Rectal smooth muscle tissue (tissue), 1 donor: Measurements from ENCODE around the gene ZCCHC17.

Source experiments
- H3K27ac ChIP-seq: one replicate; pipeline ENCODE4 v1.7.0; 2013; ENCODE audit warnings: low read depth, low read length, inconsistent platforms
- H3K27me3 ChIP-seq: one replicate; pipeline ENCODE4 v1.7.0; 2013; ENCODE audit warnings: low read length; ENCODE audit not compliant: control insufficient read depth, insufficient read depth
- H3K36me3 ChIP-seq: one replicate; pipeline ENCODE4 v1.7.0; 2013; ENCODE audit warnings: low read length; ENCODE audit not compliant: control insufficient read depth, insufficient read depth
- H3K4me1 ChIP-seq: one replicate; pipeline ENCODE4 v1.7.0; 2013; ENCODE audit warnings: low read length; ENCODE audit not compliant: control insufficient read depth, insufficient read depth
- H3K4me3 ChIP-seq: one replicate; pipeline ENCODE4 v1.7.0; 2013; ENCODE audit warnings: low read length
- H3K9ac ChIP-seq: one replicate; pipeline ENCODE4 v1.7.0; 2013; ENCODE audit warnings: low read length

The ZCCHC17 gene

DNA sequence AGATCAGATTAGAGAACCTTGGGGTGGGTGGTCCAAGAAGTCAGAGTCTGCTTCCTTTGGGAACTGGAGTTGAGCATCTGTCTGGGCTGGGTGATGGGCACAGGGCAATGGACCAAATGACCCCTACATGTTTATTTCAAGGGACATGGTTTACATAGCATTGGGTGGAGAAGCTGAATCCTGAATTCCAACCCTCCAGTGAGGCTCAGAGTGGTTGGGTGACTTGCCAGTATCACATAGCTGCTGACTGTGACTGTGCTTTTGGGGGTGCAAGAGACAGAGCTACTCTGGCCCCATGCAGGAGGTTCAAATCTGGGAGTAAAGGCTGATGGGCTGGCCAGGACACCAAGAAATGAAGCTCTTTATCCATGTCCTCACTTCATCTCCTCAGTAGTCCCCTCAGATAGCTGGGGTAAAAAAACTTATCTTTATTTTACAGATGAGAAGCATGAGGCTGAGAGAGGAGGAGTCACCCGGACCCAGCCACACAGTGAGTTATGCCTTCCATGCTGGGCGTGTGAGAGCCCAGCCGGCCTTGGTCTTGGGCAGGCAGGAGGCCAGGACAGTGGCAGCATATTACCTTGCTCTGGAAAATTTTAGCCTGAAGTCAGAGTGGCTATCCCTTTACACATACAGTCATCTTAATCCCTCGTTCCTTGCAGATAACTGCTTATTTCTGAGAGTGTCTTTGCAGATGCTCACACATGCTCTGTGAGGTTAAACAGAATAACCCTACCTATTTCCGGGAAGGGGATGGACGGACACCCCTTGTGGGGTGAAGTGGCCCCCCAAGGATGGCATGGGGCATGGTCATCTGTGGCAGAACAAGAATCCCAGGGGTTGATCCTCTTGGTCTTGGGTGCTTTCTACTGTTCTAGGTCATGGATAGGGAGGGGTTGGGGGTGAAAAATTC is 113.4 kb downstream of the ZCCHC17 start:
- Histone ChIP-seq H3K9ac (no peak overlapping the region), H3K27me3 (peaks cover 18% of the 10 kb centered on the region), H3K4me3 (no peak overlapping the region), H3K27ac (no peak overlapping the region), H3K36me3 (no peaks in the 10 kb centered on the region), H3K4me1 (peaks cover 2% of the 10 kb centered on the region)

DNA sequence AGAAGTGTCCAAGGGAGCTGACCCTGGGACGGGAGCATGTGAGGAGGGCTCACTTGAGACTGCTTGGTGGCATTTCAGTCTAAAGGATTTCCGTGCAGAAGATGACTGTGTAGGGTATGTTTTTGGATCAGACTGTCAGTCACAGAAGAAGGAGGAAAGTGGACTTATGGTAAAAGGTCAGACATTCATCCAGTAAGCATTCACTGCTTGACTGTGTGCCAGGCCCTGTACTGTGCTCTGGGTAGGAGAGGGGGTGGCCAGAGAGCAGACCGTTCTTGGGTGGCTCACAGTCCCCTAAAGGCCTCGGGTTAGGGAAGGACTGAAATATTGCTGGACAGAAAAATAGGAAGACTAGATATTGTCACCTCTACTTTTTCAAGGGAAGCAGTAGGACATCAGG is 114.0 kb downstream of the ZCCHC17 start:
- Histone ChIP-seq H3K27ac (no peak overlapping the region), H3K9ac (no peak overlapping the region), H3K27me3 (peaks cover 18% of the 10 kb centered on the region), H3K36me3 (no peaks in the 10 kb centered on the region), H3K4me1 (peaks cover 2% of the 10 kb centered on the region), H3K4me3 (no peak overlapping the region)

DNA sequence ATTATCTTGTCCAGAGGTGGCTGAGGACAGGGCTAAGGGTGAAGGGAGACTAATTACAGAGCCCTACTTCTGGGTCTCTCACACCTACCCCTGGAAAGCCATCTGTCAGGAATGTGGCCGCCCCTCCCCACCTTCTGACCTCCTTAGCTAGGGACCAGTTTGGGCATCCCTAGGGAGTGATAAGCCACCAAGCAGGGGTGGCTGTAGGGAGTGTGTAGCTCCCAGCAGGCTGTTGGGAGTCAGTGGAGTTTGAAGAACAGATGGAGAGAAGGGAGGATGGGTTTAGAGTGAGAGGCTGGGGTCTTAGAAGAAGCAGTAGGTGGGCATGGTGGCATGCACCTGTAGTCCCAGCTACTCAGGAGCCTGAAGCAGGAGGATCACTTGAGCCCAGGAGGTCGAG is 115.4 kb downstream of the ZCCHC17 start:
- H3K36me3 ChIP-seq, result no peaks in the 10 kb centered on the region
- H3K9ac ChIP-seq, result no peak overlapping the region
- peaks cover 18% of the 10 kb centered on the region for H3K27me3 ChIP-seq
- H3K27ac ChIP-seq, result no peak overlapping the region
- no peak overlapping the region for H3K4me3 ChIP-seq
- H3K4me1 ChIP-seq, result peaks cover 2% of the 10 kb centered on the region

DNA sequence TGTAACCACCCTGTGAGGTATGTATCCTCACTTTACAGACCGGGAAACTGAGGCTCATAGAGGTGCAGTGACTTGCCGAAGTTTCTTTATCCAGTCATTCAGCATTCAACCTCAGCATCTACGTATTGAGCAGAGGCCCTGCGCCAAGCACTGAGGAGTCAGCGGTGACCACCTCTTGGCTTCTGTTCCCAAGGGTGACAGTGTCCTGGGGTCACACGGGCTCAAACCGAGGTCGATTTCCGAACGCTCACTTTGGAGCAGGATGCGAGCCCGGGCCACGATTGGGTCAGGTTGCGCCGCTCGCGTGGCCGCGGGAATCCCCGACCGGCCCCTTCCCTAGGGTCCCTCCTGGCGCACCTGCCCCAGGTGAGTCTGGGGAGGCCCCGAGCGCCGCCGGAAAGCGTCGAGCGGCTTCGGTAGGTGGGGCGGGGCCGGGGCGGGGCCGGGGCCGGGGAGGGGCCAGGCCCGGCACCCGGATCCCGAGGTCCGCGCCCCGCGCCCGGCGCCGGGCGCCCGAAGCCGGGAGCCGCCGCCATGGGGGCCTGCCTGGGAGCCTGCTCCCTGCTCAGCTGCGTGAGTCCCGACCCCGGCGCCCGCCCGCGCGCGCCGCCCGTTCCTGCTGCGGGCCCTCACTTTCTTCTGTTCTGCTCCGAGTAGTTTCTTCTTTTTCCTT is 116.0 kb downstream of the ZCCHC17 start, which contains the start of gene SERINC2:
SERINC2 (plus strand) TSS at position 482 of the 673 bp plus-strand sequence; CDS start at position 535, 53 bp downstream.
- Histone ChIP-seq H3K27me3 (peaks cover 18% of the 10 kb centered on the region), H3K36me3 (no peaks in the 10 kb centered on the region), H3K4me1 (peaks cover 2% of the 10 kb centered on the region), H3K9ac (peak within 1 kb of the TSS; percentile 16), H3K4me3 (peak within 1 kb of the TSS; percentile 71), H3K27ac (no peak within 1 kb of the TSS)

DNA sequence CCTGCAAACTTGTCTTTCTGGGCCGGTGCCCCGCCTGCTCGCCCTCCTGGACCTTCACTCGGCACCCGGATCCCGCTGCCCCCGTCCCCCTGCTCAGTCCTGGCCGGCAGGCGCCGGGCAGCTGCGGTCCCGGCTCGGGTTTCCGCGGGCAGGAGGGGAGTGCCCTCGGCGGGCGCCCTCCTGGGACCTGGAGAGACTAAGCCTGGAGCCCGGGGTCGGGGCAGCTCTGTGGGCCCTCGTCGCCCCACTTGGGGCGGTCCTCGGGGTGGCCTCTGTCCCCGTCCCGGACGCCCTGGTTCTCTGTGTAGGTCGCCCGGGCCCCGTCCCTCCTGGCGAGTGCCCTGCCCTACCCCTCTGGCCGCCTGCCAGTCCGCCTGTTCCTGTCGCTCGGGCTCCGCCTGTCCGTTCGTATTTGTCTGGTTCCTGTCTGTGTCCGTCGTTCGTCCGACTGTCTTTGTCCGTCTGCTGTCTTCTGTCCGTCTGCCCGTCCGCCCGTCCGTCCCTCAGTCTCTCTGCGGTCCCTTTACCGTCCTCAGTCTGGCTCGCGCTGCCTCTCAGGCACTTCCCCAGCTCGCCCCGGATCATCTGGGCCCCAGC is 116.7 kb downstream of the ZCCHC17 start:
- Histone ChIP-seq H3K4me3 (peak overlapping the region; percentile 71), H3K9ac (peak overlapping the region; percentile 16), H3K27me3 (peaks cover 18% of the 10 kb centered on the region), H3K36me3 (no peaks in the 10 kb centered on the region), H3K4me1 (peaks cover 2% of the 10 kb centered on the region), H3K27ac (no peak overlapping the region)
